Upper lobe of left lung (tissue), 6 donors: ENCODE results near the gene PPP6R2. TPM values are rescaled to one million over a fixed set of nuclear protein-coding genes. Genes with fewer than 3 reads are reported as not detected.
"Not testable (repeated sequence)": the region's sequence is repeated elsewhere in the genome, so short reads cannot be mapped to it uniquely, and the experiment has no call there.

ENCODE experiments used
- ATAC-seq, 2 donors: fragments of 200-7000 bp; cut with Tn5 transposase; one replicate each; pipeline ENCODE4 v1.9.1; 2022; ENCODE audit warnings: mild to moderate bottlenecking in 2 of 2, moderate library complexity in 2 of 2; ENCODE audit not compliant: low FRiP score in 2 of 2
- DNase-seq, 2 donors: peaks; one replicate each; pipeline ENCODE4 v3.0.0-alpha.2; 2019 to 2020
- H3K27ac ChIP-seq, 4 donors: fragments of 200-600 bp; sonication (generic); one replicate each; pipeline ENCODE4 v1.5.1; 2016 to 2019
- H3K27me3 ChIP-seq, 4 donors: fragments of 200-600 bp; sonication (generic); one replicate each; pipeline ENCODE4 v1.5.1; 2017 to 2019
- H3K36me3 ChIP-seq, 4 donors: fragments of 200-600 bp; sonication (generic); one replicate each; pipeline ENCODE4 v1.5.1; 2016 to 2019
- H3K4me1 ChIP-seq, 4 donors: fragments of 200-600 bp; sonication (generic); one replicate each; pipeline ENCODE4 v1.5.1; 2018 to 2019
- H3K4me3 ChIP-seq, 4 donors: fragments of 200-600 bp; sonication (generic); one replicate each; pipeline ENCODE4 v1.5.1; 2017 to 2019; ENCODE audit warnings: mild to moderate bottlenecking in 2 of 4, moderate library complexity in 1 of 4
- H3K9me3 ChIP-seq, 4 donors: fragments of 200-600 bp; sonication (generic); one replicate each; pipeline ENCODE4 v1.5.1; 2018 to 2019
- CTCF ChIP-seq, 6 experiments: fragments of 450-650 bp in 4 of 6; fragments of 200-600 bp in 2 of 6; sonication (generic) in 2 of 6; IDR thresholded peaks; one replicate each; pipeline ENCODE4 v1.5.1; 2016 to 2019; ENCODE audit warnings: antibody characterized with exemption in 6 of 6
- EP300 ChIP-seq, 4 donors: sonication (generic); formaldehyde crosslinking; IDR thresholded peaks; one replicate each; pipeline ENCODE4 v1.5.1; 2017; ENCODE audit warnings: antibody characterized with exemption in 4 of 4, control low read depth in 2 of 4
- POLR2A ChIP-seq, 4 donors: fragments of 450-650 bp; IDR thresholded peaks; one replicate each; pipeline ENCODE4 v1.5.1; 2016 to 2017; ENCODE audit warnings: antibody characterized with exemption in 4 of 4, mild to moderate bottlenecking in 2 of 4
- POLR2AphosphoS5 ChIP-seq, 2 donors: sonication (generic); formaldehyde crosslinking; IDR thresholded peaks; one replicate each; pipeline ENCODE4 v1.5.1; 2017; ENCODE audit warnings: antibody characterized with exemption in 2 of 2
- WGBS, 2 donors: methylation state at CpG; one replicate each; pipeline ENCODE4 v1.1.5; 2017 to 2018; 5-methylcytosine and 5-hydroxymethylcytosine counted together
- total RNA-seq, 6 donors: library from RNA; depleted of rRNA in 4 of 6; stranded (reverse); fragments of >200 nt in 4 of 6; gene quantifications; one replicate each; pipeline versions ENCODE4 v1.1.0 to v1.2.1, GENCODE V29; 2016 to 2021
- donor health status: DM: no; HTN: no; CAD: no; lungs with moderate emphysema.
- donor health status: DM: no; HTN: yes; CAD: no; lungs with severe emphysema.

Gene PPP6R2
- total RNA-seq, 6 donors from 2014 or later = 53.0 to 264 (median 63.8) TPM

GRCh38 chr22:50376085-50376651 lies 33.0 kb downstream of the PPP6R2 start:
- peaks cover 0 to 40% (median 39%) of the 10 kb centered on the region in 4 donors for H3K36me3 ChIP-seq
- H3K4me3 ChIP-seq = no peak overlapping the region
- ATAC-seq (no peak), DNase-seq (peak in 1 of 2 donors; percentile 44)
- TF ChIP-seq CTCF (IDR thresholded peaks at IDR 0.05) (no peak), POLR2AphosphoS5 (IDR thresholded peaks at IDR 0.05) (no peak), EP300 (IDR thresholded peaks at IDR 0.05) (no peak), POLR2A (IDR thresholded peaks at IDR 0.05) (no peak)
- no peaks in the 10 kb centered on the region for H3K27me3 ChIP-seq
- H3K4me1 ChIP-seq = no peaks in the 10 kb centered on the region
- WGBS, 2 donors = 61 to 87% methylated on average over 5 of the region's 5 CpGs
- H3K27ac ChIP-seq = peak overlapping the region in 1 of 4 donors; percentile 7
- H3K9me3 ChIP-seq = no peaks in the 10 kb centered on the region

- H3K4me3 ChIP-seq, H3K27ac ChIP-seq, H3K9me3 ChIP-seq, DNase-seq, H3K27me3 ChIP-seq, ATAC-seq, H3K4me1 ChIP-seq: not testable (repeated sequence)
- peaks cover 0 to 27% (median 16%) of the 10 kb centered on the region in 4 donors for H3K36me3 ChIP-seq
- 83 to 94% methylated on average over 9 to 15 of the region's 15 CpGs for WGBS, 2 donors
Observed at GRCh38 chr22:50381021-50381555, 38.0 kb downstream of the PPP6R2 start.

GRCh38 chr22:50396751-50397370 lies 53.7 kb downstream of the PPP6R2 start:
- Histone ChIP-seq H3K4me3 (no peak overlapping the region), H3K4me1 (peaks cover 11 to 23% (median 17%) of the 10 kb centered on the region in 4 donors), H3K27me3 (no peaks in the 10 kb centered on the region), H3K36me3 (peaks cover 0 to 39% (median 26%) of the 10 kb centered on the region in 4 donors), H3K9me3 (no peaks in the 10 kb centered on the region), H3K27ac (no peak overlapping the region)
- no peak for DNase-seq
- no peak for ATAC-seq
- WGBS, 2 donors = 70 to 77% methylated on average over 6 of the region's 6 CpGs
- TF ChIP-seq POLR2AphosphoS5 (IDR thresholded peaks at IDR 0.05) (no peak), EP300 (IDR thresholded peaks at IDR 0.05) (no peak), POLR2A (IDR thresholded peaks at IDR 0.05) (no peak), CTCF (IDR thresholded peaks at IDR 0.05) (no peak)

- not testable (repeated sequence) for H3K27ac ChIP-seq, H3K4me3 ChIP-seq, ATAC-seq, DNase-seq, H3K27me3 ChIP-seq, H3K9me3 ChIP-seq
- 67 to 88% methylated on average over 3 of the region's 4 CpGs for WGBS, 2 donors
- Histone ChIP-seq H3K36me3 (peaks cover 0 to 34% (median 26%) of the 10 kb centered on the region in 4 donors), H3K4me1 (peaks cover 11 to 23% (median 17%) of the 10 kb centered on the region in 4 donors)
Observed at GRCh38 chr22:50397371-50398060, 54.4 kb downstream of the PPP6R2 start.

- ATAC-seq = no peak
- H3K27me3 ChIP-seq = no peaks in the 10 kb centered on the region
- no peaks in the 10 kb centered on the region for H3K9me3 ChIP-seq
- DNase-seq = no peak
- H3K4me3 ChIP-seq = no peak overlapping the region
- no peak for TF ChIP-seq EP300 (IDR thresholded peaks at IDR 0.05)
- no peak for TF ChIP-seq CTCF (IDR thresholded peaks at IDR 0.05)
- no peak for TF ChIP-seq POLR2AphosphoS5 (IDR thresholded peaks at IDR 0.05)
- no peak for TF ChIP-seq POLR2A (IDR thresholded peaks at IDR 0.05)
- peak overlapping the region; percentile 59 to 77 (median 74) for H3K27ac ChIP-seq
- H3K4me1 ChIP-seq = peaks cover 19 to 36% (median 28%) of the 10 kb centered on the region in 4 donors
- peaks cover 0 to 29% (median 22%) of the 10 kb centered on the region in 4 donors for H3K36me3 ChIP-seq
- 61 to 79% methylated on average over 14 to 15 of the region's 15 CpGs for WGBS, 2 donors
Observed at GRCh38 chr22:50398831-50399648, 55.9 kb downstream of the PPP6R2 start.
